Measurements from ENCODE around the gene ZNF408.
A peak's percentile ranks its signal among the peaks of the same experiment; 100 is the strongest.

The ZNF408 gene

DNA sequence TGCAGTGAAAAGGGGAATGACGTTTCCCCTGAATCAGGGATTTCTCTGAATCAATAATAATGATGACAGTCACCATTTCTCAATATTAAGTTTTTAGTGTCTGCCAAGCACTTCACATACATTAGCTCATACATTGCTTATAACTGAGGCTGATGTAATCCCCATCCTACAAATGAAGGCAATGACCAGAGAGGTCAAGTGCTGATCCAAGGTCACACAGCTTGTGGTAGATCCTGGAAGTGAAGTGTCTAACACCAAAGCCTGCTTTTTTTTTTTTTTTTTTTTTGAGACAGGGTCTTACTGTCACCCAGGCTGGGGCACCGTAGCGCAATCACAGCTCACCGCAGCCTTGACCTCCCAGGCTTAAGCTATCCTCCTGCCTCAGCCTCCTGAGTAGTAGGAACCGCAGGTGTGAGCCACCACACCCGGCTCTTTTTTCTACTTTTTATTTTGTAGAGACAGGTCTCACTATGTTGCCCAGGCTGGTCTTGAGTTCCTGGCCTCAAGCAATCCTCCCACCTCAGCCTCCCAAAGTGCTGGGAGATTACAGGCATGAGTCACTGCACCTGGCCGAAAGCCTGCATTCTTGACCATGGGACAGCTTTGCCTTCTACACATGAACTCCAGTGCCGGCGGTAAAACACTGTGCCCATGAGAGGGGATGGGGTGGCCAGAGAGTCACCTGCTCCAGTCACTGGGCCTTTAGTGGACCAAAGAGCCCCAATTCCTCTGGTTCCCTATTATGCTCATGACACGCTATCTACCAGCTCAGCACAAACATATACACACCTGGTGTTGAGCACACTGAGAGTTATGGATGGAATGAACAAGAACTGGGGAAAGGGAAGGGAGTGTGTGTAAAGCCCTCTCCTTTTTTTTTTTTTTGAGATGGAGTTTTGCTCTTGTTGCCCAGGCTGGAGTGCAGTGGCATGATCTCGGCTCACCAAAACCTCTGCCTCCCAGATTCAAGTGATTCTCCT, 17.8 kb upstream of the ZNF408 start:
- Histone ChIP-seq H3K9ac (ENCODE audit: low read length in 2 of 2) (no peak overlapping the region), H3K27ac (ENCODE audit: low read length) (no peak overlapping the region), H3K27me3 (ENCODE audit: control insufficient read depth in 1 of 2, insufficient read depth in 2 of 2, low read length in 2 of 2) (no peaks in the 10 kb centered on the region), H3K4me1 (ENCODE audit: control insufficient read depth, insufficient read depth, low read length) (peaks cover 10% of the 10 kb centered on the region), H3K4me3 (ENCODE audit: low read length in 2 of 2) (no peak overlapping the region), H3K36me3 (ENCODE audit: control insufficient read depth in 2 of 2, insufficient read depth in 2 of 2, low read length in 2 of 2) (peaks cover 43 to 54% of the 10 kb centered on the region in 2 donors), H3K9me3 (ENCODE audit: control insufficient read depth in 2 of 2, low read length in 2 of 2) (no peaks in the 10 kb centered on the region)

DNA sequence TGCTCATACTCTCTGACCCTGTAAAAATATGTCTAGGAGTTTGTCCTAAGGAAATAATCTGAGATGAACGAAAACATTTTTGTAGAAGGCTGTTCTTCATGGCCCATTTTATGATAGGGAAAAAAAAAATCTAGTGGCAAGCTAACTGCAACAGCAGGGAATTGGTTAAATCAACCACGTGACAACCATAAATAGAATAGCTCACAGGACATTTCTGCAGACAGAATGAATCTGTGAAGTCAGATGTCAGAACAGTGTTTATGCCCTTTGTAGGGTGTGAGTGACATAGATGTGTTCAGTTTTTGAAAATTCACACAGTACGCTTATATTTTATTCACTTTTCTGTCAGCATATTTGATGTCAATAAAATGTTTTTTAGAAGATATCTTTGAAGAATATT, 16.5 kb upstream of the ZNF408 start:
- Histone ChIP-seq H3K27ac (ENCODE audit: low read length) (no peak overlapping the region), H3K4me1 (ENCODE audit: control insufficient read depth, insufficient read depth, low read length) (peaks cover 11% of the 10 kb centered on the region), H3K27me3 (ENCODE audit: control insufficient read depth in 1 of 2, insufficient read depth in 2 of 2, low read length in 2 of 2) (no peaks in the 10 kb centered on the region), H3K9me3 (ENCODE audit: control insufficient read depth in 2 of 2, low read length in 2 of 2) (no peaks in the 10 kb centered on the region), H3K4me3 (ENCODE audit: low read length in 2 of 2) (no peak overlapping the region), H3K9ac (ENCODE audit: low read length in 2 of 2) (no peak overlapping the region), H3K36me3 (ENCODE audit: control insufficient read depth in 2 of 2, insufficient read depth in 2 of 2, low read length in 2 of 2) (peaks cover 33 to 42% of the 10 kb centered on the region in 2 donors)

DNA sequence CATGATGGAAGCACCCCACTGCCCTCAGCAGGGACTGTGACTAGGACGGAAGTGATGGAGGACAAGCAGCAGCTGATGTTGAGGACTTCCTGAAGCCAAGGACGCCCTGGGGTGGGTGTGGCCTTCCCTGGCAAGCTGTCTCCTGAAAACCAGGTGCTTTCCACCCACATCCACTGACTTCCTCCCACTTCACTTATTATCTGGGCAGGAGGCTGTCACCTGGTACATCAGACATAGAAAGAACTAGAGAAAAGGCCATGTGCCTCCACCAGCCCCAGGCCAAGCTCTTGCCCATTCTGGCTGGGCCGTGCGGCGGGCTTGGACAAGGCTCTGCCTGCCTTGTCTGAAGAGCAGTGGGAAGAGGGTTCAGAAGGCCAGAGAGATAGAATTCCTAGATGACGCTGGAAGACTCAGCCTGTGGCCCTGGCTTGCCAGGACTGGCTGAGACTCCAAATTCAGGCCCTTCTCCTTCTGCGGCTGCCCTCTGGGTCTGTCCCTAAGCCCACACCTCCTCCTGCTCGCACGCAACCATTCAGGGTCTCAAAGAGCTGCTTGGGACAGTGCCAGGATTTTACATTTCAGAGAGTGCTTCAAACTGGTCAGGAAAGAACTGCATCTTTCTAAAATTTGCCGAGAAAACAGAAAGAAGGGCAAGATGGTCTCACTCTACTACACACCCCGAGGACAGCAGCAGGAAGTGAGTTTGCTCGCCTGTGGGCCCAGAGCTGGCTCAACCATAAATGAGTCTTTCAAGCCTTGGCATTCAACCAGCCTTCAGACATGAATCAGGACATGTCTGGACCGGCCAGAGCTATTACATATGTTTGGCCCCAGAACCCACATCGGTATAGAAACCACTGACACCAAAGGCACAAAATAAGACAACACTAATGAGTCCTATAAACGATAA, 13.7 kb upstream of the ZNF408 start:
- peaks cover 11% of the 10 kb centered on the region for H3K4me1 ChIP-seq (ENCODE audit: control insufficient read depth, insufficient read depth, low read length)

DNA sequence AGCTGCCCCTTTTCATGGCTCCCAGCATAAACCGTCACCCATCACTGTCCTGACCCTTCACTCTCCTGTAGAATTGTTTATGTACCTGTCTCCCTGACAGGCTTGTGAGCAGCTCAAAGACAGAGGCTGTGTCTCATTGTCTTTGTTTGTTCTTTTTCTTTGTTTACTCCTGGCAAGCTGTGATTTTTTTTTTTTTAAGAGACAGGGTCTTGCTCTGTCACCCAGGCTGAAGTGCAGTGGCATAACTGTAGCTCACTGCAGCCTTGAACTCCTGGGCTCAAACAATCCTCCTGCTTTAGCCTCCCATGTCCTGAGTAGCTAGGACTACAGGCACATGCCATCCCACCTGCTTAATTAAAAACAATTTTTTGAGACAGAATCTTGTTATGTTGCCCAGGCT, 10.1 kb upstream of the ZNF408 start:
- H3K9me3 ChIP-seq (ENCODE audit: control insufficient read depth in 2 of 2, low read length in 2 of 2): no peaks in the 10 kb centered on the region
- H3K27ac ChIP-seq (ENCODE audit: low read length): no peak overlapping the region
- peaks cover 42 to 58% of the 10 kb centered on the region in 2 donors for H3K36me3 ChIP-seq (ENCODE audit: control insufficient read depth in 2 of 2, insufficient read depth in 2 of 2, low read length in 2 of 2)

More for the DNA sequence above, 13.7 kb upstream of the ZNF408 start:
- peak overlapping the region; percentile 46 for H3K27ac ChIP-seq (ENCODE audit: low read length)
- H3K9ac ChIP-seq (ENCODE audit: low read length in 2 of 2): peak overlapping the region in 1 of 2 donors; percentile 21
- H3K4me3 ChIP-seq (ENCODE audit: low read length in 2 of 2): no peak overlapping the region
- no peaks in the 10 kb centered on the region for H3K27me3 ChIP-seq (ENCODE audit: control insufficient read depth in 1 of 2, insufficient read depth in 2 of 2, low read length in 2 of 2)
- H3K36me3 ChIP-seq (ENCODE audit: control insufficient read depth in 2 of 2, insufficient read depth in 2 of 2, low read length in 2 of 2): peaks cover 18 to 34% of the 10 kb centered on the region in 2 donors
- H3K9me3 ChIP-seq (ENCODE audit: control insufficient read depth in 2 of 2, low read length in 2 of 2): no peaks in the 10 kb centered on the region

DNA sequence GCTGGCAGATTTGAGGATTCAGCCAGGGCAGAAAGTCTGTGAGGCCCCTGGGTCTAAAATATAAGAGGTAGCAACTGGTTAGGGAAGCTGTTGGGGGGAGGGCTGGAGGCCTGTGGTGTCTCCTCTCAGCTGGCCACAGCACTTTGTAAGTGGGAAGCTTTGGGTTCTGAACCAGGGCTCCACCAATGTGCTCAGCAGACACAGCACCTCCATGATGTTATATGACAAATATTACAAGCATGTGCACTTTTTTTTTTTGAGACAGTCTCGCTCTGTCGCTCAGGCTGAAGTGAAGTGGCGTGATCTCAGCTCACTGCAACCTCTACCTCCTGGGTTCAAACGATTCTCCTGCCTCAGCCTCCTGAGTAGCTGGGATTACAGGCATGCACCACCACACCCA, 8.4 kb upstream of the ZNF408 start:
- Histone ChIP-seq H3K36me3 (ENCODE audit: control insufficient read depth in 2 of 2, insufficient read depth in 2 of 2, low read length in 2 of 2) (peaks cover 35 to 54% of the 10 kb centered on the region in 2 donors), H3K27ac (ENCODE audit: low read length) (no peak overlapping the region)

More for the DNA sequence above, 10.1 kb upstream of the ZNF408 start:
- Histone ChIP-seq H3K27me3 (ENCODE audit: control insufficient read depth in 1 of 2, insufficient read depth in 2 of 2, low read length in 2 of 2) (no peaks in the 10 kb centered on the region), H3K4me1 (ENCODE audit: control insufficient read depth, insufficient read depth, low read length) (peaks cover 11% of the 10 kb centered on the region), H3K4me3 (ENCODE audit: low read length in 2 of 2) (no peak overlapping the region), H3K9ac (ENCODE audit: low read length in 2 of 2) (no peak overlapping the region)

DNA sequence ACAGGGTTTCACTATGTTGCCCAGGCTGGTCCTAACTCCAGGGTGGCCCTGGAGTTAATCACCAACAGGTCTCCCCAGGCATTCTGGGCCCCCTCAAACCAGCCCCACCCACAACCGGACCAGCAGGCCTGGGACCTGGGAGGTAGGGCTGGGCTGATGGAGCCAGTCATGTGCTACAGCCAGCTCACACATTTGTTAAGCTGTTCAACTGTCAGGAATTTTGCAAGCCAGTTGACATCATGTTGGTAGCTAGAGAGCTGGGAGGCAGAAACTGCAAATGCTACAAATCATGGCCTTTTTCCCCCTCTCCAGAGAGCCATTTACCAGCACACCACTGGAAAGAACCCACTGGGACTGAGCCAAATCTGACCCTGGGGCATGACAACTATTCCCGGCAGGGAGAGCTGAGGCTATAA, 7.2 kb upstream of the ZNF408 start:
- H3K27me3 ChIP-seq (ENCODE audit: control insufficient read depth in 1 of 2, insufficient read depth in 2 of 2, low read length in 2 of 2): no peaks in the 10 kb centered on the region
- H3K9ac ChIP-seq (ENCODE audit: low read length in 2 of 2): peak overlapping the region in 1 of 2 donors; percentile 21
- no peaks in the 10 kb centered on the region for H3K9me3 ChIP-seq (ENCODE audit: control insufficient read depth in 2 of 2, low read length in 2 of 2)
- H3K4me1 ChIP-seq (ENCODE audit: control insufficient read depth, insufficient read depth, low read length): peaks cover 29% of the 10 kb centered on the region
- no peak overlapping the region for H3K4me3 ChIP-seq (ENCODE audit: low read length in 2 of 2)
- no peak overlapping the region for H3K27ac ChIP-seq (ENCODE audit: low read length)
- H3K36me3 ChIP-seq (ENCODE audit: control insufficient read depth in 2 of 2, insufficient read depth in 2 of 2, low read length in 2 of 2): peaks cover 28 to 48% of the 10 kb centered on the region in 2 donors

More for the DNA sequence above, 8.4 kb upstream of the ZNF408 start:
- Histone ChIP-seq H3K4me1 (ENCODE audit: control insufficient read depth, insufficient read depth, low read length) (peaks cover 23% of the 10 kb centered on the region), H3K9me3 (ENCODE audit: control insufficient read depth in 2 of 2, low read length in 2 of 2) (no peaks in the 10 kb centered on the region), H3K9ac (ENCODE audit: low read length in 2 of 2) (no peak overlapping the region), H3K27me3 (ENCODE audit: control insufficient read depth in 1 of 2, insufficient read depth in 2 of 2, low read length in 2 of 2) (no peaks in the 10 kb centered on the region), H3K4me3 (ENCODE audit: low read length in 2 of 2) (no peak overlapping the region)

DNA sequence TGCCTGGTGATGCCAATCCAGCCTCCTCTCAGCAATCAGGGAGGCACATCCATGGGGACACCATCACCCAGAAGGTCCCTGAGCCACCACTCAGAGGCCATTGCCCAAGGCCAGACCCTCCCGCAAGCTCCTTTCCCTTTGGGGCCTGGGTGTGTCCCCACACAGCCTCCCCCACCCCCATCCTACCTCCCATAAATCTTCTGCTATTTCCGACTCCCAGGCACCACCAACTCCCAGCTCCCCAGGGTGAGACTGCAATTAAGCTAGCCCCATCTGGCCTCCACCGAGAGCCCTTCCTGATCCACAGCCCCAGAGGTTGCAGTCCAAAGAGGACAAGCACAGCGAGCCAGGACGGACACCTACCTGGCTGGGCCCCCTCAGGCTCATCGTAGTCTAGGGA, 6.8 kb upstream of the ZNF408 start:
- H3K4me3 ChIP-seq (ENCODE audit: low read length in 2 of 2): no peak overlapping the region
- H3K4me1 ChIP-seq (ENCODE audit: control insufficient read depth, insufficient read depth, low read length): peaks cover 32% of the 10 kb centered on the region
- H3K9me3 ChIP-seq (ENCODE audit: control insufficient read depth in 2 of 2, low read length in 2 of 2): no peaks in the 10 kb centered on the region
- H3K9ac ChIP-seq (ENCODE audit: low read length in 2 of 2): peak overlapping the region in 1 of 2 donors; percentile 21
- H3K27ac ChIP-seq (ENCODE audit: low read length): no peak overlapping the region
- H3K27me3 ChIP-seq (ENCODE audit: control insufficient read depth in 1 of 2, insufficient read depth in 2 of 2, low read length in 2 of 2): no peaks in the 10 kb centered on the region
- H3K36me3 ChIP-seq (ENCODE audit: control insufficient read depth in 2 of 2, insufficient read depth in 2 of 2, low read length in 2 of 2): peaks cover 28 to 48% of the 10 kb centered on the region in 2 donors

DNA sequence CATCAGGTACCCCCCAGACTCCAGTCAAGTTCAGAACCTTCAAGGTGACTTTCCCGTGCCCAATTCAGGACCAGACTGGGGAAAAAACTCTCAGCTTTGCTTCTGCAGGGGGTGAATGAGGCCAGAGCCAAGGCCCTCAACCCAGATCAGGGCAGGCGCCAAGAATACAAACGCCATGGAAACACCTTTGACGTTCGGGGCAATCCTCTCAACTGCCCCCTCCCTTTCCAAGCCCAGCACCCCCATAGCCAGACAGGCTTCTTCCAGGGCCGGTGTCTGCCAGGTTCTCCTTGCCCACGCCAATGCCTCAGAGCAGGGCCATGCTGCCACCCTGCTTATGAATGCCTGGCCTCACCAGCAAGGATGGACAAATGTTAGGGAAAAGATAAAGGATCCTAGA, 6.2 kb upstream of the ZNF408 start:
- peaks cover 28 to 48% of the 10 kb centered on the region in 2 donors for H3K36me3 ChIP-seq (ENCODE audit: control insufficient read depth in 2 of 2, insufficient read depth in 2 of 2, low read length in 2 of 2)
- H3K9me3 ChIP-seq (ENCODE audit: control insufficient read depth in 2 of 2, low read length in 2 of 2): no peaks in the 10 kb centered on the region
- H3K9ac ChIP-seq (ENCODE audit: low read length in 2 of 2): no peak overlapping the region
- no peak overlapping the region for H3K27ac ChIP-seq (ENCODE audit: low read length)
- H3K27me3 ChIP-seq (ENCODE audit: control insufficient read depth in 1 of 2, insufficient read depth in 2 of 2, low read length in 2 of 2): no peaks in the 10 kb centered on the region
- H3K4me3 ChIP-seq (ENCODE audit: low read length in 2 of 2): no peak overlapping the region
- peaks cover 33% of the 10 kb centered on the region for H3K4me1 ChIP-seq (ENCODE audit: control insufficient read depth, insufficient read depth, low read length)

DNA sequence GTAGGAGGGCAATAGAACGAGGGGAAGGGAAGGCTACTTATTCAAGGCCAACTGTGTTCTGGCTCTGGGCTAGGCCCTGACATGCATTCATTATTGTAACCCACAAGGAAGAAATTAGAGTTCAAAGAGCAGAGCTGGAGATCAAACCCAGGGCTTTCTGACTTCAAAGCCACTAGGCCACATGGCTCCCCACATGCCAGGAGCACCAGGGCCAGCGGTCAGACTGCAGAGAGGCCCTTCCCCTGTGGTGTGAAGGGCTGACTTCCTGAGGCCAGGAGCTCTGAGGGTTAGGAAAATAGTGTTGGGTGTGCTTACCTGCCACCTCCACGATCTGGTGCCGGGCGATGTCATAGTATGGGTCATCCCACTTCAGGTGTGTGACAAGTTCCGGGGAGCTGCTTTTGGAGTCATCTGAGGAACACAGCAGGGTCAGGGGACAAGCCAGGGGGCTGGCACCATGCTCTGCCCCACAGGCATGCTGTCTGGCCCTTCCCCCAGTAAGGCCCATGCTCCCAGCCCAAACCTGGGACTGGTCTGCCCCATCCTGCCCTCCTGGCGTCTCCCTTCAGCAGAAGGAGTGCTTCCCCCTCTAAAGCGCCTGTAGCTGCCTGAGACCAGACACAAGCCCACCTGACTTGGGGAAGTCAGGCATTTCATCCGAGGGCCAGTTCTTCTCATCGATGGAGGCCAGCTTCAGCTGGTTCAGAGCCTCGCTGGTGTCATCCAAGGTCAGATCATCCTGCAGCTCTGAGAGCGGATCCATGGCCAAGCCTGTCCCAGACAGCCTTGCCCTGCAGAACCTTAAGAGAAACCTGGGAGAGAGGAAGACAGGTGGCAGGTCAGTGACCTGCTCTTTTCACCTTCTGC, 5.3 kb upstream of the ZNF408 start:
- H3K27me3 ChIP-seq (ENCODE audit: control insufficient read depth in 1 of 2, insufficient read depth in 2 of 2, low read length in 2 of 2): no peaks in the 10 kb centered on the region
- H3K27ac ChIP-seq (ENCODE audit: low read length): no peak overlapping the region
- H3K4me3 ChIP-seq (ENCODE audit: low read length in 2 of 2): no peak overlapping the region
- H3K9me3 ChIP-seq (ENCODE audit: control insufficient read depth in 2 of 2, low read length in 2 of 2): no peaks in the 10 kb centered on the region
- no peak overlapping the region for H3K9ac ChIP-seq (ENCODE audit: low read length in 2 of 2)
- H3K36me3 ChIP-seq (ENCODE audit: control insufficient read depth in 2 of 2, insufficient read depth in 2 of 2, low read length in 2 of 2): peaks cover 28 to 43% of the 10 kb centered on the region in 2 donors
- H3K4me1 ChIP-seq (ENCODE audit: control insufficient read depth, insufficient read depth, low read length): peaks cover 35% of the 10 kb centered on the region

DNA sequence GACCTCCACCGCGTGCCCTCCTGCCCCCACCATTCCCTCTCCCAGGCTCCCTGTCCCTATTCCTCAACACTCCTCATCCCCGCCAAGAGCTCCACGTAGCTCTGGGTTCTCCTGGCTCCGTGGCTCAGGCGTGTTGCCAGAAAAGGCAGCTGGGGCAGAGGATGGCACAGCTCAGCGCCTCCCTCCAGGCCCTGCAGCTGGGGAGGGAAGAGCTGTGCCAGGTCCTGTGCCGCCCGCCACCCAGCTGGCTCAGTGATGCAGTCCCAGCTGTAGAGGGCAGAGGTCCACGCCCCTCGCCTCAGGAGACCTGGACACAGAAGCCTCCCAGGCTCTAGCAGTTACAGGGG, 4.6 kb upstream of the ZNF408 start:
- H3K27ac ChIP-seq (ENCODE audit: low read length): no peak overlapping the region
- peaks cover 28 to 37% of the 10 kb centered on the region in 2 donors for H3K36me3 ChIP-seq (ENCODE audit: control insufficient read depth in 2 of 2, insufficient read depth in 2 of 2, low read length in 2 of 2)

More for the DNA sequence above, 4.6 kb upstream of the ZNF408 start:
- Histone ChIP-seq H3K4me3 (ENCODE audit: low read length in 2 of 2) (no peak overlapping the region), H3K4me1 (ENCODE audit: control insufficient read depth, insufficient read depth, low read length) (peaks cover 37% of the 10 kb centered on the region), H3K9ac (ENCODE audit: low read length in 2 of 2) (peak overlapping the region in 1 of 2 donors; percentile 21), H3K27me3 (ENCODE audit: control insufficient read depth in 1 of 2, insufficient read depth in 2 of 2, low read length in 2 of 2) (no peaks in the 10 kb centered on the region), H3K9me3 (ENCODE audit: control insufficient read depth in 2 of 2, low read length in 2 of 2) (no peaks in the 10 kb centered on the region)
